IPS-NIHi7 (cell line): Measurements from ENCODE around the gene DYNC1LI2.

Experiments used
- DNase-seq: peaks from one replicate; pipeline ENCODE4 v3.0.0; 2012; ENCODE audit warnings: mixed read lengths; ENCODE audit errors: extremely low spot score

The DYNC1LI2 gene

GRCh38 chr16:66740010-66740409 is 11.4 kb downstream of the DYNC1LI2 start:
- peak; percentile 79 for DNase-seq

- DNase-seq, result no peak
Observed at GRCh38 chr16:66735891-66736290, 15.5 kb downstream of the DYNC1LI2 start.

GRCh38 chr16:66731101-66731500 is 20.3 kb downstream of the DYNC1LI2 start:
- no peak for DNase-seq

- no peak for DNase-seq
Observed at GRCh38 chr16:66728804-66729203, 22.6 kb downstream of the DYNC1LI2 start.

GRCh38 chr16:66728117-66728787 is 23.2 kb downstream of the DYNC1LI2 start:
- DNase-seq, result peak; percentile 70

- no peak for DNase-seq
Observed at GRCh38 chr16:66720766-66721165, 30.6 kb downstream of the DYNC1LI2 start.

GRCh38 chr16:66719246-66719645 is 32.2 kb downstream of the DYNC1LI2 start:
- DNase-seq, result no peak

- DNase-seq, result no peak
Observed at GRCh38 chr16:66717776-66718175, 33.6 kb downstream of the DYNC1LI2 start.

GRCh38 chr16:66717112-66717675 is 34.2 kb downstream of the DYNC1LI2 start:
- DNase-seq, result peak; percentile 83

GRCh38 chr16:66714654-66715307 is 36.6 kb downstream of the DYNC1LI2 start:
- no peak for DNase-seq

GRCh38 chr16:66714062-66714461 is 37.3 kb downstream of the DYNC1LI2 start:
- no peak for DNase-seq

- no peak for DNase-seq
Observed at GRCh38 chr16:66713076-66713475, 38.3 kb downstream of the DYNC1LI2 start.

- no peak for DNase-seq
Observed at GRCh38 chr16:66712512-66712911, 38.9 kb downstream of the DYNC1LI2 start.

- no peak for DNase-seq
Observed at GRCh38 chr16:66711581-66711980, 39.8 kb downstream of the DYNC1LI2 start.

GRCh38 chr16:66706506-66706880 is 44.9 kb downstream of the DYNC1LI2 start:
- no peak for DNase-seq

- DNase-seq, result no peak
Observed at GRCh38 chr16:66705790-66706505, 45.5 kb downstream of the DYNC1LI2 start.

- DNase-seq, result no peak
Observed at GRCh38 chr16:66703406-66704215, 47.8 kb downstream of the DYNC1LI2 start.

GRCh38 chr16:66701516-66701915 is 49.9 kb downstream of the DYNC1LI2 start:
- DNase-seq, result no peak

- no peak for DNase-seq
Observed at GRCh38 chr16:66701026-66701425, 50.4 kb downstream of the DYNC1LI2 start.

GRCh38 chr16:66699898-66700297 is 51.5 kb downstream of the DYNC1LI2 start:
- no peak for DNase-seq

- no peak for DNase-seq
Observed at GRCh38 chr16:66698046-66698445, 53.4 kb downstream of the DYNC1LI2 start.
